ENCODE results near the gene FHDC1.

The FHDC1 gene

GRCh38 chr4:153025406-153025805 is 89.3 kb downstream of the FHDC1 start:
- no peaks in the 10 kb centered on the region for H3K36me3 ChIP-seq (ENCODE audit: insufficient read depth, low read length)
- peaks cover 5% of the 10 kb centered on the region; the same call in 1 of the 2 replicates for H3K27me3 ChIP-seq (ENCODE audit: insufficient read depth, low read length)
- no peak overlapping the region for H3K4me3 ChIP-seq (ENCODE audit: low read depth, low read length, poor library complexity, severe bottlenecking)
- TF ChIP-seq EZH2 (IDR thresholded peaks at IDR 0.05; ENCODE audit: borderline replicate concordance, low read length) (no peak), CTCF (IDR thresholded peaks at IDR 0.05; ENCODE audit: low read length) (no peak)
- H3K4me1 ChIP-seq (ENCODE audit: insufficient read depth, low read length, severe bottlenecking), result no peaks in the 10 kb centered on the region
- no peaks in the 10 kb centered on the region for H3K9me3 ChIP-seq (ENCODE audit: low read length)
- H3K4me2 ChIP-seq (ENCODE audit: low read length), result no peak overlapping the region
- no peaks in the 10 kb centered on the region for H3F3A ChIP-seq (ENCODE audit: insufficient read depth, low read length)
- no peak overlapping the region for H2AFZ ChIP-seq (ENCODE audit: low read length)
- no peaks in the 10 kb centered on the region for H3K79me2 ChIP-seq (ENCODE audit: insufficient read depth, low read length)
- H3K9ac ChIP-seq (ENCODE audit: low read length), result no peak overlapping the region
- H3K27ac ChIP-seq (ENCODE audit: low read depth, low read length, poor library complexity, severe bottlenecking), result no peak overlapping the region
- no peaks in the 10 kb centered on the region for H4K20me1 ChIP-seq (ENCODE audit: insufficient read depth, low read length)
- no peaks in the 10 kb centered on the region for H3K9me2 ChIP-seq (ENCODE audit: low read depth, low read length)

DNA sequence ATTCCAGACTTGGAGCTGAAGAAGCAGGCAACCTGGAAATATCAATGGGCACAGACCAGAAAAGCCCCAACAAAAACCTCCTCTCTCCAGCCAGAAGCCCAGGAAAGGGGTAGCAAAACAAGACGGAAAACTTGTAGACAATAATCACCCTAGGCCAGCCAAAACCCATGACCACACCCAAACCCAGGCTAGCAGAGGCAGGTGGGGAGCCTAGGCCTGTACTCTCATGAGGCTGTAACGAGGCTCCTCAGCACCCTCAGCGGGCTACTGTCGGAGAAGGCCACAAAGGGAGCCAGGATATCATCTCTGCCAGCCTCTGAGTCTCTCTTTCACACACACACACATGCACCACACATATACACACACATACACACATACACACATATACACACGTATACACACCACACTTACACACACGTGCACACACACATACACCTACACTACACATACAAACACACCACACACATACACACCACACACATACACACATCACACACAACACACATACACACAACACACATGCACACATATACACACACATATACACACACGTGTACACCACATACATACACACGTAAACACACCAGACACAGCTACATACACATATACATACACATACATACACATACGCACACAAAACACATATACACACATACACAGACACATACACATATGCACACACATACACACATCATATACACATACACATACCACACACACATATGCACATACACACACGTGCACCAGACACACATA is 90.6 kb downstream of the FHDC1 start:
- Histone ChIP-seq H3K79me2 (ENCODE audit: insufficient read depth, low read length) (no peaks in the 10 kb centered on the region), H3K4me1 (ENCODE audit: insufficient read depth, low read length, severe bottlenecking) (no peaks in the 10 kb centered on the region)
- TF ChIP-seq EZH2 (IDR thresholded peaks at IDR 0.05; ENCODE audit: borderline replicate concordance, low read length) (no peak), CTCF (IDR thresholded peaks at IDR 0.05; ENCODE audit: low read length) (no peak)

DNA sequence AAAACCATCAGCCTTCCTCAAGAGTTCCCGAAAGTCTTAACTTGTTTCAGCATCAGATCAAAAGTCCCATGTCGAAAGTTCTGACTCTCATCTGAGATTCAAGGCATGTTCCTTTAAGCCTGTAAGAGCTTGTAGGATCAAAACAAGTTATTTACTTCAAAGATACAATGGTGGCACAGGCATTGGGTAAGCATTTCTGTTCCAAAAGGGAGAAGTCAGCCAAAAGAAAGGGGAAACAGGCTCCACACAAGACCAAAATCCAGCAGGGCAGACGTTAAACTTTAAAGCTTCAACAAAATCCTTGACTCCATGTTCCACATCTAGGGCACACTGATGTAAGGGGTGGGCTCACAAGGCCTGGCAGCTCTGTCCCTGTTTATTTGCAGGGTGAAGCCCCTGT is 91.7 kb downstream of the FHDC1 start:
- Histone ChIP-seq H3K9me3 (ENCODE audit: low read length) (no peaks in the 10 kb centered on the region), H3K27me3 (ENCODE audit: insufficient read depth, low read length) (no peaks in the 10 kb centered on the region; the same call in 1 of the 2 replicates), H3K27ac (ENCODE audit: low read depth, low read length, poor library complexity, severe bottlenecking) (no peak overlapping the region), H3K79me2 (ENCODE audit: insufficient read depth, low read length) (no peaks in the 10 kb centered on the region), H3K4me1 (ENCODE audit: insufficient read depth, low read length, severe bottlenecking) (no peaks in the 10 kb centered on the region), H3K9ac (ENCODE audit: low read length) (no peak overlapping the region), H3K4me3 (ENCODE audit: low read depth, low read length, poor library complexity, severe bottlenecking) (no peak overlapping the region), H3K4me2 (ENCODE audit: low read length) (no peak overlapping the region), H3F3A (ENCODE audit: insufficient read depth, low read length) (no peaks in the 10 kb centered on the region), H2AFZ (ENCODE audit: low read length) (no peak overlapping the region), H3K36me3 (ENCODE audit: insufficient read depth, low read length) (no peaks in the 10 kb centered on the region), H4K20me1 (ENCODE audit: insufficient read depth, low read length) (no peaks in the 10 kb centered on the region), H3K9me2 (ENCODE audit: low read depth, low read length) (no peaks in the 10 kb centered on the region)
- TF ChIP-seq CTCF (IDR thresholded peaks at IDR 0.05; ENCODE audit: low read length) (no peak), EZH2 (IDR thresholded peaks at IDR 0.05; ENCODE audit: borderline replicate concordance, low read length) (no peak)

More for the DNA sequence above, 90.6 kb downstream of the FHDC1 start:
- Histone ChIP-seq H3K4me3 (ENCODE audit: low read depth, low read length, poor library complexity, severe bottlenecking) (no peak overlapping the region), H3K27ac (ENCODE audit: low read depth, low read length, poor library complexity, severe bottlenecking) (no peak overlapping the region), H2AFZ (ENCODE audit: low read length) (no peak overlapping the region), H3K27me3 (ENCODE audit: insufficient read depth, low read length) (no peaks in the 10 kb centered on the region; the same call in 1 of the 2 replicates), H3K9me2 (ENCODE audit: low read depth, low read length) (no peaks in the 10 kb centered on the region), H3K4me2 (ENCODE audit: low read length) (no peak overlapping the region), H3F3A (ENCODE audit: insufficient read depth, low read length) (no peaks in the 10 kb centered on the region), H4K20me1 (ENCODE audit: insufficient read depth, low read length) (no peaks in the 10 kb centered on the region), H3K9me3 (ENCODE audit: low read length) (no peaks in the 10 kb centered on the region), H3K9ac (ENCODE audit: low read length) (no peak overlapping the region), H3K36me3 (ENCODE audit: insufficient read depth, low read length) (no peaks in the 10 kb centered on the region)

All from OCI-LY1 (cell line).